ENCODE results near the gene VLDLR. TPM values are rescaled to one million over a fixed set of nuclear protein-coding genes. Genes with fewer than 3 reads are reported as not detected.

The VLDLR gene
- 1.9 TPM for polyA plus RNA-seq (2013, experiment 1 of 2)
- 2.2 TPM for polyA plus RNA-seq (2013, experiment 2 of 2)

- no peak within 1 kb of the TSS for H4K91ac ChIP-seq (ENCODE audit: low read length)
- peak within 1 kb of the TSS; percentile 80 for H3K9ac ChIP-seq (ENCODE audit: low read length)
- peak within 1 kb of the TSS in 1 of 2 experiments; percentile 4 for H3K18ac ChIP-seq (ENCODE audit: low read depth in 1 of 2, low read length in 2 of 2)
- H2AFZ ChIP-seq (ENCODE audit: low read depth, low read length): peak within 1 kb of the TSS; percentile 64
- no peak within 1 kb of the TSS for H2BK12ac ChIP-seq (ENCODE audit: low read length in 2 of 2)
- peaks cover 8% of the 10 kb centered on the region for H3K4me1 ChIP-seq (ENCODE audit: control insufficient read depth, insufficient read depth, low read depth, low read length)
- H2BK5ac ChIP-seq (ENCODE audit: low read depth, low read length, poor library complexity, severe bottlenecking): no peak within 1 kb of the TSS
- 0% methylated on average over 14 of the region's 72 CpGs for WGBS
- H3K36me3 ChIP-seq (ENCODE audit: control insufficient read depth in 1 of 2, insufficient read depth in 2 of 2, low read depth in 1 of 2, low read length in 2 of 2): no peaks in the 10 kb centered on the region
- H3K9me3 ChIP-seq (ENCODE audit: control insufficient read depth, low read length): no peaks in the 10 kb centered on the region
- H3K23ac ChIP-seq (ENCODE audit: low read length in 2 of 2): no peak within 1 kb of the TSS
- H3K14ac ChIP-seq (ENCODE audit: low read length in 2 of 2): no peak within 1 kb of the TSS
- H4K8ac ChIP-seq (ENCODE audit: low read length): peak within 1 kb of the TSS; percentile 32
- no peak within 1 kb of the TSS for H3K4ac ChIP-seq (ENCODE audit: low read depth in 1 of 2, low read length in 2 of 2)
- no peak within 1 kb of the TSS for H3K27ac ChIP-seq (ENCODE audit: low read length, poor library complexity, severe bottlenecking)
- peak; percentile 20 for DNase-seq
- no peak within 1 kb of the TSS for H2BK120ac ChIP-seq (ENCODE audit: low read depth, low read length)
- H2AK5ac ChIP-seq (ENCODE audit: low read length, severe bottlenecking): no peak within 1 kb of the TSS
- peak within 1 kb of the TSS; percentile 78 for H3K4me3 ChIP-seq (ENCODE audit: insufficient read depth in 1 of 2, low read depth in 1 of 2, low read length in 2 of 2)
- peaks cover 12 to 14% of the 10 kb centered on the region in 2 experiments for H3K27me3 ChIP-seq (ENCODE audit: control insufficient read depth in 1 of 2, insufficient read depth in 1 of 2, low read length in 2 of 2)
- H3K4me2 ChIP-seq (ENCODE audit: low read length, poor library complexity, severe bottlenecking): peak within 1 kb of the TSS; percentile 85
- peak within 1 kb of the TSS; percentile 34 for H2BK15ac ChIP-seq (ENCODE audit: low read depth, poor library complexity, severe bottlenecking)
- H3K79me1 ChIP-seq (replicated peaks; ENCODE audit: low read length, poor library complexity, severe bottlenecking): no peaks in the 10 kb centered on the region
Observed at GRCh38 chr9:2621722-2622460, at the start of gene VLDLR. VLDLR (plus strand) TSS chr9:2621787; CDS start chr9:2622190, 403 bp downstream.

GRCh38 chr9:2574203-2574602 is 47.4 kb upstream of the VLDLR start:
- Histone ChIP-seq H2AFZ (ENCODE audit: low read depth, low read length) (no peak overlapping the region), H3K4me1 (ENCODE audit: control insufficient read depth, insufficient read depth, low read depth, low read length) (peaks cover 2% of the 10 kb centered on the region), H3K4me2 (ENCODE audit: low read length, poor library complexity, severe bottlenecking) (no peak overlapping the region), H2BK15ac (ENCODE audit: low read depth, poor library complexity, severe bottlenecking) (no peak overlapping the region), H3K79me1 (replicated peaks; ENCODE audit: low read length, poor library complexity, severe bottlenecking) (no peaks in the 10 kb centered on the region), H2AK5ac (ENCODE audit: low read length, severe bottlenecking) (no peak overlapping the region), H3K4ac (ENCODE audit: low read depth in 1 of 2, low read length in 2 of 2) (no peak overlapping the region), H4K91ac (ENCODE audit: low read length) (no peak overlapping the region), H3K27ac (ENCODE audit: low read length, poor library complexity, severe bottlenecking) (no peak overlapping the region), H3K23ac (ENCODE audit: low read length in 2 of 2) (no peak overlapping the region), H3K36me3 (ENCODE audit: control insufficient read depth in 1 of 2, insufficient read depth in 2 of 2, low read depth in 1 of 2, low read length in 2 of 2) (no peaks in the 10 kb centered on the region), H3K18ac (ENCODE audit: low read depth in 1 of 2, low read length in 2 of 2) (no peak overlapping the region), H3K9ac (ENCODE audit: low read length) (no peak overlapping the region), H4K8ac (ENCODE audit: low read length) (no peak overlapping the region), H2BK5ac (ENCODE audit: low read depth, low read length, poor library complexity, severe bottlenecking) (no peak overlapping the region), H3K27me3 (ENCODE audit: control insufficient read depth in 1 of 2, insufficient read depth in 1 of 2, low read length in 2 of 2) (no peaks in the 10 kb centered on the region), H3K9me3 (ENCODE audit: control insufficient read depth, low read length) (no peaks in the 10 kb centered on the region), H3K14ac (ENCODE audit: low read length in 2 of 2) (no peak overlapping the region), H2BK120ac (ENCODE audit: low read depth, low read length) (no peak overlapping the region), H3K4me3 (ENCODE audit: insufficient read depth in 1 of 2, low read depth in 1 of 2, low read length in 2 of 2) (no peak overlapping the region), H2BK12ac (ENCODE audit: low read length in 2 of 2) (no peak overlapping the region)
- DNase-seq: no peak
- WGBS: 79% methylated on average over 3 of the region's 3 CpGs

- H4K91ac ChIP-seq (ENCODE audit: low read length): no peak overlapping the region
- H3K14ac ChIP-seq (ENCODE audit: low read length in 2 of 2): no peak overlapping the region
- no peak overlapping the region for H3K9ac ChIP-seq (ENCODE audit: low read length)
- no peaks in the 10 kb centered on the region for H3K27me3 ChIP-seq (ENCODE audit: control insufficient read depth in 1 of 2, insufficient read depth in 1 of 2, low read length in 2 of 2)
- no peak overlapping the region for H3K4ac ChIP-seq (ENCODE audit: low read depth in 1 of 2, low read length in 2 of 2)
- no peak overlapping the region for H3K4me3 ChIP-seq (ENCODE audit: insufficient read depth in 1 of 2, low read depth in 1 of 2, low read length in 2 of 2)
- H4K8ac ChIP-seq (ENCODE audit: low read length): no peak overlapping the region
- H2AFZ ChIP-seq (ENCODE audit: low read depth, low read length): no peak overlapping the region
- H3K4me1 ChIP-seq (ENCODE audit: control insufficient read depth, insufficient read depth, low read depth, low read length): no peaks in the 10 kb centered on the region
- H2BK12ac ChIP-seq (ENCODE audit: low read length in 2 of 2): no peak overlapping the region
- no peaks in the 10 kb centered on the region for H3K79me1 ChIP-seq (replicated peaks; ENCODE audit: low read length, poor library complexity, severe bottlenecking)
- H2BK120ac ChIP-seq (ENCODE audit: low read depth, low read length): no peak overlapping the region
- no peak overlapping the region for H3K4me2 ChIP-seq (ENCODE audit: low read length, poor library complexity, severe bottlenecking)
- no peaks in the 10 kb centered on the region for H3K36me3 ChIP-seq (ENCODE audit: control insufficient read depth in 1 of 2, insufficient read depth in 2 of 2, low read depth in 1 of 2, low read length in 2 of 2)
- no peaks in the 10 kb centered on the region for H3K9me3 ChIP-seq (ENCODE audit: control insufficient read depth, low read length)
- H2BK15ac ChIP-seq (ENCODE audit: low read depth, poor library complexity, severe bottlenecking): no peak overlapping the region
- H3K27ac ChIP-seq (ENCODE audit: low read length, poor library complexity, severe bottlenecking): no peak overlapping the region
- H3K23ac ChIP-seq (ENCODE audit: low read length in 2 of 2): no peak overlapping the region
- 96% methylated on average over 2 of the region's 2 CpGs for WGBS
- H2AK5ac ChIP-seq (ENCODE audit: low read length, severe bottlenecking): no peak overlapping the region
- DNase-seq: no peak
- H2BK5ac ChIP-seq (ENCODE audit: low read depth, low read length, poor library complexity, severe bottlenecking): no peak overlapping the region
- H3K18ac ChIP-seq (ENCODE audit: low read depth in 1 of 2, low read length in 2 of 2): no peak overlapping the region
Observed at GRCh38 chr9:2576631-2577030, 45.0 kb upstream of the VLDLR start.

GRCh38 chr9:2583308-2584013 is 38.1 kb upstream of the VLDLR start:
- H2AK5ac ChIP-seq (ENCODE audit: low read length, severe bottlenecking): no peak overlapping the region
- H3K27ac ChIP-seq (ENCODE audit: low read length, poor library complexity, severe bottlenecking): no peak overlapping the region
- no peak overlapping the region for H3K14ac ChIP-seq (ENCODE audit: low read length in 2 of 2)
- H4K8ac ChIP-seq (ENCODE audit: low read length): no peak overlapping the region
- no peaks in the 10 kb centered on the region for H3K4me1 ChIP-seq (ENCODE audit: control insufficient read depth, insufficient read depth, low read depth, low read length)
- no peak overlapping the region for H3K4me2 ChIP-seq (ENCODE audit: low read length, poor library complexity, severe bottlenecking)
- H3K79me1 ChIP-seq (replicated peaks; ENCODE audit: low read length, poor library complexity, severe bottlenecking): no peaks in the 10 kb centered on the region
- no peak overlapping the region for H4K91ac ChIP-seq (ENCODE audit: low read length)
- no peak overlapping the region for H3K18ac ChIP-seq (ENCODE audit: low read depth in 1 of 2, low read length in 2 of 2)
- H2BK15ac ChIP-seq (ENCODE audit: low read depth, poor library complexity, severe bottlenecking): no peak overlapping the region
- H3K23ac ChIP-seq (ENCODE audit: low read length in 2 of 2): no peak overlapping the region
- H2BK5ac ChIP-seq (ENCODE audit: low read depth, low read length, poor library complexity, severe bottlenecking): no peak overlapping the region
- no peaks in the 10 kb centered on the region for H3K27me3 ChIP-seq (ENCODE audit: control insufficient read depth in 1 of 2, insufficient read depth in 1 of 2, low read length in 2 of 2)
- H2BK120ac ChIP-seq (ENCODE audit: low read depth, low read length): no peak overlapping the region
- no peak overlapping the region for H3K9ac ChIP-seq (ENCODE audit: low read length)
- no peak overlapping the region for H3K4me3 ChIP-seq (ENCODE audit: insufficient read depth in 1 of 2, low read depth in 1 of 2, low read length in 2 of 2)
- H3K36me3 ChIP-seq (ENCODE audit: control insufficient read depth in 1 of 2, insufficient read depth in 2 of 2, low read depth in 1 of 2, low read length in 2 of 2): no peaks in the 10 kb centered on the region
- no peak overlapping the region for H2AFZ ChIP-seq (ENCODE audit: low read depth, low read length)
- 88% methylated on average over 13 of the region's 13 CpGs for WGBS
- H2BK12ac ChIP-seq (ENCODE audit: low read length in 2 of 2): no peak overlapping the region
- no peaks in the 10 kb centered on the region for H3K9me3 ChIP-seq (ENCODE audit: control insufficient read depth, low read length)
- DNase-seq: no peak
- no peak overlapping the region for H3K4ac ChIP-seq (ENCODE audit: low read depth in 1 of 2, low read length in 2 of 2)
